ENCODE data around the gene CTNNA3. TPM values are rescaled to one million over a fixed set of nuclear protein-coding genes. Genes with fewer than 3 reads are reported as not detected.

The CTNNA3 gene
- total and polyA plus RNA-seq, 4 donors: under 0.01 to 39.8 (median 0.09) TPM

- H3K9ac ChIP-seq (ENCODE audit: insufficient read depth in 1 of 2, low read length in 2 of 2): no peak overlapping the region
- H3K9me3 ChIP-seq (ENCODE audit: control insufficient read depth in 4 of 4, insufficient read depth in 3 of 4, low read length in 3 of 4): no peaks in the 10 kb centered on the region
- ATAC-seq (ENCODE audit: insufficient read depth, low FRiP score) (no peak), DNase-seq (no peak)
- no peaks in the 10 kb centered on the region for H3K4me1 ChIP-seq (ENCODE audit: control insufficient read depth in 5 of 5, insufficient read depth in 5 of 5, low read length in 5 of 5)
- H3K4me3 ChIP-seq: no peak overlapping the region
- H3K27me3 ChIP-seq (ENCODE audit: control insufficient read depth in 3 of 3, insufficient read depth in 3 of 3, low read length in 2 of 3): no peaks in the 10 kb centered on the region
- WGBS, 2 donors: 84 to 90% methylated on average over 1 of the region's 1 CpG
- H3K36me3 ChIP-seq (ENCODE audit: control insufficient read depth in 4 of 4, insufficient read depth in 4 of 4, low read length in 4 of 4): no peaks in the 10 kb centered on the region
- no peak overlapping the region for H3K27ac ChIP-seq (ENCODE audit: low read depth in 1 of 2, low read length in 1 of 2)
- no peak for TF ChIP-seq CTCF (IDR thresholded peaks at IDR 0.05; ENCODE audit: control extremely low read depth, extremely low read depth)
Observed at GRCh38 chr10:66805612-66806011, 890.4 kb downstream of the CTNNA3 start.

GRCh38 chr10:66804962-66805361 lies 891.0 kb downstream of the CTNNA3 start:
- Histone ChIP-seq H3K27me3 (ENCODE audit: control insufficient read depth in 3 of 3, insufficient read depth in 3 of 3, low read length in 2 of 3) (no peaks in the 10 kb centered on the region), H3K36me3 (ENCODE audit: control insufficient read depth in 4 of 4, insufficient read depth in 4 of 4, low read length in 4 of 4) (no peaks in the 10 kb centered on the region), H3K27ac (ENCODE audit: low read depth in 1 of 2, low read length in 1 of 2) (no peak overlapping the region), H3K4me3 (no peak overlapping the region), H3K9ac (ENCODE audit: insufficient read depth in 1 of 2, low read length in 2 of 2) (no peak overlapping the region), H3K9me3 (ENCODE audit: control insufficient read depth in 4 of 4, insufficient read depth in 3 of 4, low read length in 3 of 4) (no peaks in the 10 kb centered on the region), H3K4me1 (ENCODE audit: control insufficient read depth in 5 of 5, insufficient read depth in 5 of 5, low read length in 5 of 5) (no peaks in the 10 kb centered on the region)
- TF ChIP-seq CTCF (IDR thresholded peaks at IDR 0.05; ENCODE audit: control extremely low read depth, extremely low read depth): no peak
- no peak for DNase-seq
- 46 to 48% methylated on average over 3 of the region's 3 CpGs for WGBS, 2 donors
- ATAC-seq (ENCODE audit: insufficient read depth, low FRiP score): no peak

- Histone ChIP-seq H3K27me3 (ENCODE audit: control insufficient read depth in 3 of 3, insufficient read depth in 3 of 3, low read length in 2 of 3) (no peaks in the 10 kb centered on the region), H3K9ac (ENCODE audit: insufficient read depth in 1 of 2, low read length in 2 of 2) (no peak overlapping the region), H3K36me3 (ENCODE audit: control insufficient read depth in 4 of 4, insufficient read depth in 4 of 4, low read length in 4 of 4) (no peaks in the 10 kb centered on the region), H3K9me3 (ENCODE audit: control insufficient read depth in 4 of 4, insufficient read depth in 3 of 4, low read length in 3 of 4) (no peaks in the 10 kb centered on the region), H3K4me1 (ENCODE audit: control insufficient read depth in 5 of 5, insufficient read depth in 5 of 5, low read length in 5 of 5) (no peaks in the 10 kb centered on the region), H3K27ac (ENCODE audit: low read depth in 1 of 2, low read length in 1 of 2) (no peak overlapping the region), H3K4me3 (no peak overlapping the region)
- DNase-seq (no peak), ATAC-seq (ENCODE audit: insufficient read depth, low FRiP score) (no peak)
- WGBS, 2 donors: 58 to 61% methylated on average over 3 of the region's 3 CpGs
- no peak for TF ChIP-seq CTCF (IDR thresholded peaks at IDR 0.05; ENCODE audit: control extremely low read depth, extremely low read depth)
Observed at GRCh38 chr10:66803174-66803573, 892.8 kb downstream of the CTNNA3 start.

GRCh38 chr10:66799474-66799873 lies 896.5 kb downstream of the CTNNA3 start:
- ATAC-seq (ENCODE audit: insufficient read depth, low FRiP score): no peak
- Histone ChIP-seq H3K9me3 (ENCODE audit: control insufficient read depth in 4 of 4, insufficient read depth in 3 of 4, low read length in 3 of 4) (no peaks in the 10 kb centered on the region), H3K27ac (ENCODE audit: low read depth in 1 of 2, low read length in 1 of 2) (no peak overlapping the region), H3K4me1 (ENCODE audit: control insufficient read depth in 5 of 5, insufficient read depth in 5 of 5, low read length in 5 of 5) (no peaks in the 10 kb centered on the region), H3K9ac (ENCODE audit: insufficient read depth in 1 of 2, low read length in 2 of 2) (no peak overlapping the region), H3K36me3 (ENCODE audit: control insufficient read depth in 4 of 4, insufficient read depth in 4 of 4, low read length in 4 of 4) (no peaks in the 10 kb centered on the region), H3K4me3 (no peak overlapping the region), H3K27me3 (ENCODE audit: control insufficient read depth in 3 of 3, insufficient read depth in 3 of 3, low read length in 2 of 3) (no peaks in the 10 kb centered on the region)
- no peak for TF ChIP-seq CTCF (IDR thresholded peaks at IDR 0.05; ENCODE audit: control extremely low read depth, extremely low read depth)
- no peak for DNase-seq
- WGBS, 2 donors: 71 to 85% methylated on average over 2 of the region's 2 CpGs
